Measurements from ENCODE around the gene SLC6A7. TPM values are rescaled to one million over a fixed set of nuclear protein-coding genes. Genes with fewer than 3 reads are reported as not detected.

Gene SLC6A7
- total and polyA plus RNA-seq, 8 donors = not detected

DNA sequence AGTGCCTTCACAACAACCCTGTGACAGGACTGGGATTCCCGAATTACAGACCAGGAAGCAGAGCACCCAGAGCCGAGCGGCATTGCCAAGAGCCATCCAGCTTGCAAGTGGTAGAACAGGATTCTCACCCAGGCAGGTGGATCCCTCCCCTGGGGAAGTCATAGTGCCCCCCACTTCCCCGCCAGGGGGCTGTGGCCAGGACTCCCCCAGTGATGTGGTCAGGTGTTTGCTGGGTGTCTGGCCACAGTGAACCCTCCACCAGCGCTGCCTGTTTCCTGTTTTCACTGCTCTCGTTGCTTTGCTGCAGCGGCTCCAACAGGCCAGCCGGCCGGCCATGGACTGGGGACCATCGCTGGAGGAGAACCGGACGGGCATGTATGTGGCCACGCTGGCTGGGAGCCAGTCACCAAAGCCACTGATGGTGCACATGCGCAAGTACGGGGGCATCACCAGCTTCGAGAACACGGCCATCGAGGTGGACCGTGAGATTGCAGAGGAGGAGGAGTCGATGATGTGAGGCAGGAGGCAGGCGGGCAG is 19.3 kb downstream of the SLC6A7 start:
- no peaks in the 10 kb centered on the region for H3K4me1 ChIP-seq
- H3K27me3 ChIP-seq = no peaks in the 10 kb centered on the region
- TF ChIP-seq CTCF (IDR thresholded peaks at IDR 0.05) = no peak
- H3K36me3 ChIP-seq = no peaks in the 10 kb centered on the region
- DNase-seq (peak in 2 of 6 donors; percentile 20 to 30), FAIRE-seq (no peak), ATAC-seq (peak in 3 of 4 donors; percentile 50 to 80 (median 79))
- no peak overlapping the region for H3K4me3 ChIP-seq
- intact Hi-C loops (cut with DNase I) = no loop called here
- 74 to 78% methylated on average over 21 of the region's 21 CpGs for WGBS, 2 donors
- no peaks in the 10 kb centered on the region for H3K9me3 ChIP-seq
- peak overlapping the region in 1 of 4 donors; percentile 34 for H3K27ac ChIP-seq

DNA sequence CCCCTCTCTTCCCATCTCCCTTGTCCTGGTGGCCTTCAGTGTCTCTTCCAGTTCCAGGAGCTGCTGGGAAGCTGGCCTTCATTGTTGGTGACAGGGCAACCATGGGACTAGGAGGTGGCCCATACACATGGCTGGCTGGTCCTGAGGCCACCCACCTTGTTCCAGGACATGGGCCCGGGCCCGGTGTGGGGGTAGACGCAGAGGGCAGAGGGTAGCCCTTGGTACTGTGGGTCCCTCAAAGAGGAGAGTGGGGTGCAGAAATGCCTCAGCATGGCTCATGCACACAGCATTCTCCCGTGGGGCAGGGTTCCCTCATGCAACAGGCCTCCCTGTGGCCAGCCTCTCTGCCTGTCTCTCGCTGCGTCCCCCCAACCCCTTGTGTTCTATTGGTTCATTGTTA is 20.8 kb downstream of the SLC6A7 start:
- intact Hi-C loops (cut with DNase I) = loop anchor here in 1 of 3 donors (10.0 kb wide), 1 partner anchor 76 kb away; no protein-coding TSS in a partner anchor
- no peak for FAIRE-seq
- TF ChIP-seq CTCF (IDR thresholded peaks at IDR 0.05) = no peak
- 84 to 87% methylated on average over 6 of the region's 6 CpGs for WGBS, 2 donors
- DNase-seq = no peak
- no peak overlapping the region for H3K4me3 ChIP-seq
- no peaks in the 10 kb centered on the region for H3K36me3 ChIP-seq
- H3K4me1 ChIP-seq = no peaks in the 10 kb centered on the region
- no peak for ATAC-seq
- no peaks in the 10 kb centered on the region for H3K9me3 ChIP-seq
- no peaks in the 10 kb centered on the region for H3K27me3 ChIP-seq
- H3K27ac ChIP-seq = no peak overlapping the region

DNA sequence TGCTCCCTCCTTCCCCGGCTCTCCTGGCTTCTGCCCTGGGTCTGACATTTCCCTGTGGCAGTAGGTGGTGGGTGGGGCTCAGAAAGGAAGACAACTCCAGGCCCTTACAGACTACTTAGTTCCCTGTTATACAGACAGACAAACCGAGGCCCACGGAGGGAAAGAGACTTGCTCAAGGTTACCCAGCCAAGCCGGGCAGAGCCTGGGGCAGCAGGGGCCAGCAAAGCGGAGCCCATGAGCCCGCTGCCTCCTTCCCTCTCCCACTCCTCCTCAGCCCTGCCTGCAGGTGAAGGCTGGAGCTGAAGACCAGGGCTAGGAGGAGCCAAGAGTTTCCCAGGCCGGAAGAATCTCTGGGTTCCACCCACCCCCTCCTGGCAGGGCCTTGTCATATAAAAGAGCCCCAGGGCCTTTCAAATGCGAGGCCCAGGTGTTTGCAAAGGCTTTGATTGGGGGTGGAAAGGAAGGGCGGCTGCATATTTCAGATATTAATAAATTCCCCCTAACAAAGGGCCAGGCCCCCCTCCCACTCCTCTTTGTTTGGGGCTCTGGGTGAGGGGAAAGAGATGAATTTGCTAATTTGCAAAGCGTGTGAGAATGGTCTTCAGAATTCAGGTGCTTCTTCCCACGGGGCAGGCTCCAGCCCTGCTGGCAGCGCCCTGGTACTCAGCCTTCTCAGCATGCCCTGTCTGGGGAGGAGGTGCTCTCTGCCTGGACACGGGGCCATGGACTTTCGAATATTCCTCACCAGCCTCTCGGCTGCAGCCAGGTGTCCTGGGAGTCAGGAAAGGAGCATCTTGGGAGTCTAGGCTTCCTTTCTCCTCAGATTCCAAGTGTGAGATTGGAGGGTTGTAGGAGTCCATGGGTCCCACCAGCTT is 21.5 kb downstream of the SLC6A7 start:
- Histone ChIP-seq H3K4me1 (no peaks in the 10 kb centered on the region), H3K27me3 (no peaks in the 10 kb centered on the region), H3K9me3 (no peaks in the 10 kb centered on the region), H3K27ac (no peak overlapping the region), H3K36me3 (no peaks in the 10 kb centered on the region), H3K4me3 (no peak overlapping the region)
- ATAC-seq (peak in 3 of 4 donors; percentile 37 to 69 (median 66)), DNase-seq (peak in 2 of 6 donors; percentile 23 to 37), FAIRE-seq (no peak)
- no peak for TF ChIP-seq CTCF (IDR thresholded peaks at IDR 0.05)
- 63 to 65% methylated on average over 15 of the region's 15 CpGs for WGBS, 2 donors
- intact Hi-C loops (cut with DNase I) = loop anchor here in 1 of 3 donors (10.0 kb wide), 1 partner anchor 77 kb away; no protein-coding TSS in a partner anchor

GRCh38 chr5:150213530-150213929 is 23.7 kb downstream of the SLC6A7 start:
- FAIRE-seq (no peak), DNase-seq (no peak), ATAC-seq (no peak)
- H3K36me3 ChIP-seq = no peaks in the 10 kb centered on the region
- 86 to 92% methylated on average over 6 of the region's 6 CpGs for WGBS, 2 donors
- H3K4me3 ChIP-seq = no peak overlapping the region
- TF ChIP-seq CTCF (IDR thresholded peaks at IDR 0.05) = no peak
- intact Hi-C loops (cut with DNase I) = loop anchor here in 1 of 3 donors (10.0 kb wide), 1 partner anchor 79 kb away; no protein-coding TSS in a partner anchor
- no peaks in the 10 kb centered on the region for H3K9me3 ChIP-seq
- no peaks in the 10 kb centered on the region for H3K27me3 ChIP-seq
- no peak overlapping the region for H3K27ac ChIP-seq
- no peaks in the 10 kb centered on the region for H3K4me1 ChIP-seq

Data from pancreas (tissue), 10 donors.